IMR-90 (cell line): ENCODE data around the gene DDX10. TPM values are rescaled to one million over a fixed set of nuclear protein-coding genes. Genes with fewer than 3 reads are reported as not detected.

Experiments
- ATAC-seq: fragments of 200-7000 bp; cut with Tn5 transposase; 2 replicates; pipeline ENCODE4 v1.9.1; 2020; ENCODE audit warnings: low read depth, mild to moderate bottlenecking, moderate library complexity
- BruUV-seq: library from RNA; stranded (reverse); fragments of 400-500 nt; replicated peaks from 2 replicates; lab custom pipeline; 2021; lab: Mats Ljungman, UMichigan
- CTCF ChIA-PET: fragments of 300-600 bp; formaldehyde crosslinking; extraction: SDS; loops from one replicate; lab custom pipeline; 2021; ENCODE audit warnings: antibody characterized with exemption; lab: Yijun Ruan, JAX
- POLR2A ChIA-PET: fragments of 300-600 bp; sonication (Branson Sonifier 250); formaldehyde crosslinking; loops from one replicate; lab custom pipeline; 2022; ENCODE audit warnings: antibody characterized with exemption; ENCODE audit not compliant: unreplicated experiment; lab: Charles Lee
- DNase-seq: peaks from one replicate; pipeline ENCODE4 v3.0.0; 2013
- H2AFZ ChIP-seq: replicated peaks from 2 replicates; pipeline ENCODE3; 2013; ENCODE audit warnings: low read length, mild to moderate bottlenecking; ENCODE audit not compliant: poor library complexity
- H2AK5ac ChIP-seq: 2 replicates; pipeline ENCODE4 v1.6.1; 2013; ENCODE audit warnings: low read depth, low read length, inconsistent platforms
- H2AK9ac ChIP-seq: replicated peaks from 2 replicates; pipeline ENCODE3; 2013; ENCODE audit warnings: mild to moderate bottlenecking, low read depth, low read length, moderate library complexity; ENCODE audit not compliant: poor library complexity
- H2BK120ac ChIP-seq: 2 replicates; pipeline ENCODE4 v1.6.1; 2013; ENCODE audit warnings: low read depth, low read length, inconsistent platforms
- H2BK15ac ChIP-seq: 3 replicates; pipeline ENCODE4 v1.6.1; 2013; ENCODE audit warnings: low read depth, low read length, inconsistent platforms
- H2BK20ac ChIP-seq: 2 replicates; pipeline ENCODE4 v1.6.1; 2013; ENCODE audit warnings: low read depth, mild to moderate bottlenecking, inconsistent platforms, low read length, moderate library complexity
- H2BK5ac ChIP-seq: 2 replicates; pipeline ENCODE4 v1.6.1; 2013; ENCODE audit warnings: mild to moderate bottlenecking, low read depth, low read length, inconsistent platforms; ENCODE audit not compliant: poor library complexity, severe bottlenecking
- H3K14ac ChIP-seq: replicated peaks from 2 replicates; pipeline ENCODE4 v1.6.1; 2013; ENCODE audit warnings: low read depth, low read length, inconsistent platforms
- H3K18ac ChIP-seq: 2 replicates; pipeline ENCODE4 v1.6.1; 2013; ENCODE audit warnings: low read depth, low read length, control low read depth
- H3K23ac ChIP-seq: 2 replicates; pipeline ENCODE4 v1.6.1; 2013; ENCODE audit warnings: low read depth, low read length, inconsistent platforms
- H3K27ac ChIP-seq: 2 replicates; pipeline ENCODE4 v1.5.1; 2013; ENCODE audit warnings: mild to moderate bottlenecking, control low read depth, low read length; ENCODE audit not compliant: insufficient read depth
- H3K27me3 ChIP-seq: 2 replicates; pipeline ENCODE4 v1.6.1; 2013; ENCODE audit warnings: low read length; ENCODE audit not compliant: control insufficient read depth, insufficient read depth
- H3K36me3 ChIP-seq: 2 replicates; pipeline ENCODE4 v1.6.1; 2013; ENCODE audit warnings: low read length, mixed read lengths; ENCODE audit not compliant: control insufficient read depth, insufficient read depth
- H3K4ac ChIP-seq: 2 replicates; pipeline ENCODE4 v1.6.1; 2013; ENCODE audit warnings: low read depth, low read length, inconsistent platforms
- H3K4me1 ChIP-seq: 2 replicates; pipeline ENCODE4 v1.6.1; 2013; ENCODE audit warnings: low read length, mixed read lengths; ENCODE audit not compliant: control insufficient read depth, insufficient read depth
- H3K4me2 ChIP-seq: 2 replicates; pipeline ENCODE4 v1.6.1; 2013; ENCODE audit warnings: low read depth, mild to moderate bottlenecking, control low read depth, low read length, moderate library complexity
- H3K4me3 ChIP-seq: 2 replicates; pipeline ENCODE4 v1.5.1; 2013; ENCODE audit warnings: low read depth, mild to moderate bottlenecking, control low read depth, low read length, moderate library complexity; ENCODE audit not compliant: insufficient read depth
- H3K56ac ChIP-seq: 2 replicates; pipeline ENCODE4 v1.6.1; 2013; ENCODE audit warnings: low read length, inconsistent platforms; ENCODE audit not compliant: insufficient read depth; ENCODE audit errors: extremely low read depth
- H3K79me1 ChIP-seq, 2 experiments: 2 replicates each; pipeline ENCODE4 v1.6.1; 2013; ENCODE audit warnings: low read length in 2 of 2, inconsistent platforms in 1 of 2, low read depth in 1 of 2
- H3K9ac ChIP-seq: 2 replicates; pipeline ENCODE4 v1.6.1; 2013; ENCODE audit warnings: low read depth, low read length, control low read depth
- H3K9me1 ChIP-seq: 2 replicates; pipeline ENCODE4 v1.6.1; 2013; ENCODE audit warnings: low read length, inconsistent platforms; ENCODE audit not compliant: insufficient read depth
- H3K9me3 ChIP-seq: 2 replicates; pipeline ENCODE4 v1.6.1; 2013; ENCODE audit warnings: low read length; ENCODE audit not compliant: control insufficient read depth, insufficient read depth
- H4K20me1 ChIP-seq: 2 replicates; pipeline ENCODE4 v1.6.1; 2013; ENCODE audit warnings: low read length, inconsistent platforms; ENCODE audit not compliant: insufficient read depth
- H4K5ac ChIP-seq: 2 replicates; pipeline ENCODE4 v1.6.1; 2013; ENCODE audit warnings: mild to moderate bottlenecking, low read depth, low read length, control low read depth
- H4K8ac ChIP-seq, 2 experiments: 2 replicates each; pipeline ENCODE4 v1.6.1; 2013; ENCODE audit warnings: low read depth in 2 of 2, low read length in 2 of 2, control low read depth in 1 of 2, inconsistent platforms in 1 of 2
- H4K91ac ChIP-seq: 2 replicates; pipeline ENCODE4 v1.6.1; 2013; ENCODE audit warnings: low read depth, low read length, inconsistent platforms; ENCODE audit not compliant: insufficient read depth
- BHLHE40 ChIP-seq: fragments of 150-350 bp; IDR thresholded peaks from 2 replicates; pipeline ENCODE4 v1.6.1; 2016; ENCODE audit warnings: mild to moderate bottlenecking, low read depth, low read length
- CHD1 ChIP-seq: IDR thresholded peaks from 2 replicates; pipeline ENCODE4 v1.6.1; 2012; ENCODE audit warnings: low read depth, low read length, improper control_type of control experiment
- CTCF ChIP-seq: conservative IDR thresholded peaks from 2 replicates; pipeline ENCODE4 v1.5.1; 2012; ENCODE audit warnings: mild to moderate bottlenecking, low read depth, low read length, improper control_type of control experiment
- FOS ChIP-seq: fragments of 150-350 bp; IDR thresholded peaks from 2 replicates; pipeline ENCODE4 v1.6.1; 2016; ENCODE audit warnings: low read depth, low read length
- MAFK ChIP-seq: IDR thresholded peaks from 2 replicates; pipeline ENCODE4 v1.6.1; 2012; ENCODE audit warnings: low read depth, low read length, improper control_type of control experiment
- MAZ ChIP-seq: IDR thresholded peaks from 2 replicates; pipeline ENCODE4 v1.6.1; 2012; ENCODE audit warnings: low read depth, mild to moderate bottlenecking, low read length, improper control_type of control experiment, moderate library complexity, borderline replicate concordance
- MXI1 ChIP-seq: IDR thresholded peaks from 2 replicates; pipeline ENCODE4 v1.6.1; 2012; ENCODE audit warnings: low read depth, mild to moderate bottlenecking, low read length, moderate library complexity, borderline replicate concordance
- NFE2L2 ChIP-seq: fragments of 150-350 bp; IDR thresholded peaks from 2 replicates; pipeline ENCODE4 v1.6.1; 2016; ENCODE audit warnings: low read depth, mild to moderate bottlenecking, low read length
- RAD21 ChIP-seq: IDR thresholded peaks from 2 replicates; pipeline ENCODE4 v1.6.1; 2012; ENCODE audit warnings: low read length, improper control_type of control experiment
- RCOR1 ChIP-seq: IDR thresholded peaks from 2 replicates; pipeline ENCODE4 v1.6.1; 2012; ENCODE audit warnings: mild to moderate bottlenecking, low read length, improper control_type of control experiment; ENCODE audit not compliant: insufficient replicate concordance
- RFX5 ChIP-seq: IDR thresholded peaks from 2 replicates; pipeline ENCODE4 v1.8.0; 2012; ENCODE audit warnings: low read depth, mild to moderate bottlenecking, low read length, moderate library complexity
- SMC3 ChIP-seq: fragments of 150-350 bp; IDR thresholded peaks from 2 replicates; pipeline ENCODE4 v1.6.1; 2016; ENCODE audit warnings: low read depth, mild to moderate bottlenecking, antibody characterized with exemption, low read length, moderate library complexity
- USF2 ChIP-seq: fragments of 150-350 bp; IDR thresholded peaks from 2 replicates; pipeline ENCODE4 v1.6.1; 2017; ENCODE audit warnings: mild to moderate bottlenecking, antibody characterized with exemption, low read length, low read depth
- WGBS, 2 experiments: methylation state at CpG; one replicate each; pipeline versions ENCODE4 v1.1.5 to v1.1.7; 2013; ENCODE audit warnings: missing lambda C conversion rate in 2 of 2; ENCODE audit not compliant: insufficient read length in 1 of 2; ENCODE audit errors: extremely low coverage in 2 of 2; 5-methylcytosine and 5-hydroxymethylcytosine counted together
- dilution Hi-C: fragments of 300-500 bp; cut with HindIII; formaldehyde crosslinking; loops from one replicate; pipeline ENCODE4 v1.14.3; 2018; ENCODE audit warnings: low sequenced_read_pairs; ENCODE audit not compliant: unreplicated experiment
- in situ Hi-C: fragments of 300-500 bp; cut with MboI; formaldehyde crosslinking; loops from 3 replicates; pipeline ENCODE4 v1.14.3; 2019; ENCODE audit warnings: low sequenced_read_pairs, inconsistent platforms, mixed read lengths
- intact Hi-C: fragments of 100-400 bp; cut with micrococcal nuclease; formaldehyde crosslinking; loops from 2 replicates; pipeline ENCODE4 v1.10.0; 2022
- polyA plus RNA-seq, 3 experiments: library from polyadenylated mRNA; depleted of rRNA; stranded (reverse); fragments of >200 nt; gene quantifications; 2 replicates each; pipeline ENCODE4 v1.2.3, GENCODE V29; 2012; ENCODE audit warnings: low replicate concordance in 1 of 3
- total RNA-seq: library from RNA; depleted of rRNA; stranded (reverse); fragments of >200 nt; gene quantifications from 2 replicates; pipeline ENCODE4 v1.2.3, GENCODE V29; 2012

DDX10 gene
- total and polyA plus RNA-seq, 2 of the 4 experiments (the other 2 are of a cell fraction): 20.0 to 31.9 TPM

- dilution Hi-C loops: no loop called here
- Histone ChIP-seq H3K27me3 (no peaks in the 10 kb centered on the region), H2AK5ac (no peak overlapping the region), H3K9me1 (no peaks in the 10 kb centered on the region), H3K27ac (no peak overlapping the region), H3K79me1 (peaks cover 11 to 24% of the 10 kb centered on the region in 2 experiments; a peak in 3 of 4 replicates), H3K9ac (no peak overlapping the region), H2BK20ac (no peak overlapping the region), H4K5ac (no peak overlapping the region), H4K8ac (no peak overlapping the region), H3K4me3 (no peak overlapping the region), H3K56ac (no peak overlapping the region), H2BK5ac (no peak overlapping the region), H3K18ac (no peak overlapping the region), H4K20me1 (no peaks in the 10 kb centered on the region), H2AK9ac (no peak overlapping the region), H3K4me2 (no peak overlapping the region), H4K91ac (no peak overlapping the region), H3K14ac (no peak overlapping the region), H2BK120ac (no peak overlapping the region), H3K9me3 (no peaks in the 10 kb centered on the region), H3K23ac (no peak overlapping the region), H2BK15ac (no peak overlapping the region), H3K36me3 (no peaks in the 10 kb centered on the region), H3K4ac (no peak overlapping the region), H2AFZ (no peak overlapping the region), H3K4me1 (peaks cover 6% of the 10 kb centered on the region; the same call in 1 of the 2 replicates)
- intact Hi-C loops: no loop called here
- in situ Hi-C loops: no loop called here
- no CpG with 5 or more reads among the region's 2 CpGs for WGBS, 2 experiments
- POLR2A ChIA-PET: no interaction called here
- CTCF ChIA-PET: interaction anchor here (0.6 to 1.7 kb wide), 5 partner anchors 14 to 506 kb away, joined by 3 read pairs; no protein-coding TSS in a partner anchor
- no peak for DNase-seq
- no peak for ATAC-seq
- BruUV-seq: no TSS peak
- no peak for TF ChIP-seq NFE2L2
- TF ChIP-seq MXI1: no peak
- no peak for TF ChIP-seq FOS
- no peak for TF ChIP-seq MAZ
- TF ChIP-seq CHD1: no peak
- TF ChIP-seq BHLHE40: no peak
- no peak for TF ChIP-seq MAFK
- TF ChIP-seq RCOR1: no peak
- no peak for TF ChIP-seq USF2
- TF ChIP-seq RAD21: no peak
- TF ChIP-seq RFX5: no peak
- TF ChIP-seq CTCF: no peak
- no peak for TF ChIP-seq SMC3
Observed at GRCh38 chr11:108754901-108755625, 90.2 kb downstream of the DDX10 start.
